ENCODE measurements around the gene PTPRJ.
A peak's percentile ranks its signal among the peaks of the same experiment; 100 is the strongest.

PTPRJ gene

GRCh38 chr11:48096588-48097525 lies 116.5 kb downstream of the PTPRJ start:
- no peak for DNase-seq

- DNase-seq, result no peak
These were observed 117.7 kb downstream of the PTPRJ start for GRCh38 chr11:48098024-48098423.

GRCh38 chr11:48099916-48100446 lies 119.6 kb downstream of the PTPRJ start:
- no peak for DNase-seq

- no peak for DNase-seq
These were observed 120.8 kb downstream of the PTPRJ start for GRCh38 chr11:48101044-48101733.

- DNase-seq, result no peak
These were observed 121.6 kb downstream of the PTPRJ start for GRCh38 chr11:48101958-48102357.

GRCh38 chr11:48103621-48104567 lies 123.5 kb downstream of the PTPRJ start:
- DNase-seq, result no peak

GRCh38 chr11:48104568-48104924 lies 124.2 kb downstream of the PTPRJ start:
- DNase-seq, result no peak

GRCh38 chr11:48105096-48105990 lies 125.0 kb downstream of the PTPRJ start:
- DNase-seq, result no peak

- DNase-seq, result no peak
These were observed 125.8 kb downstream of the PTPRJ start for GRCh38 chr11:48106166-48106565.

GRCh38 chr11:48107188-48107704 lies 126.9 kb downstream of the PTPRJ start:
- peak; percentile 60 for DNase-seq

GRCh38 chr11:48108231-48109045 lies 128.1 kb downstream of the PTPRJ start:
- no peak for DNase-seq

GRCh38 chr11:48109046-48109666 lies 128.8 kb downstream of the PTPRJ start:
- peak; percentile 56 for DNase-seq

- no peak for DNase-seq
These were observed 130.1 kb downstream of the PTPRJ start for GRCh38 chr11:48110509-48110766.

- no peak for DNase-seq
These were observed 131.5 kb downstream of the PTPRJ start for GRCh38 chr11:48111891-48112290.

GRCh38 chr11:48114740-48115139 lies 134.4 kb downstream of the PTPRJ start:
- no peak for DNase-seq

- no peak for DNase-seq
These were observed 136.3 kb downstream of the PTPRJ start for GRCh38 chr11:48116437-48117228.

GRCh38 chr11:48122246-48122645 lies 141.9 kb downstream of the PTPRJ start:
- DNase-seq, result no peak

GRCh38 chr11:48122656-48123055 lies 142.3 kb downstream of the PTPRJ start:
- DNase-seq, result no peak

- no peak for DNase-seq
These were observed 143.0 kb downstream of the PTPRJ start for GRCh38 chr11:48123254-48123875.
